PC-9 (cell line): ENCODE measurements around the gene GBGT1. TPM values are rescaled to one million over a fixed set of nuclear protein-coding genes. Genes with fewer than 3 reads are reported as not detected.

Experiments
- BruUV-seq: library from RNA; stranded (reverse); fragments of 400-500 nt; replicated peaks from 2 replicates; lab custom pipeline; 2021; lab: Mats Ljungman, UMichigan
- CTCF ChIA-PET: fragments of 300-600 bp; sonication (Branson Sonifier 250); formaldehyde crosslinking; loops from one replicate; lab custom pipeline; 2022; ENCODE audit warnings: antibody characterized with exemption; lab: Charles Lee
- POLR2A ChIA-PET: fragments of 300-600 bp; sonication (Branson Sonifier 250); formaldehyde crosslinking; loops from one replicate; lab custom pipeline; 2022; ENCODE audit warnings: antibody characterized with exemption; ENCODE audit not compliant: unreplicated experiment; lab: Charles Lee
- DNase-seq, 2 experiments: peaks; one replicate each; pipeline versions ENCODE4 v3.0.0 to v3.0.0-alpha.2; 2015 to 2022; ENCODE audit warnings: mixed read lengths in 1 of 2
- H2AFZ ChIP-seq: fragments of 200-600 bp; sonication (generic); 2 replicates; pipeline ENCODE4 v1.8.1; 2017; ENCODE audit warnings: antibody characterized with exemption
- H3F3A ChIP-seq: fragments of 200-600 bp; sonication (generic); 2 replicates; pipeline ENCODE4 v1.8.1; 2017; ENCODE audit warnings: antibody characterized with exemption, mild to moderate bottlenecking, low read depth; ENCODE audit not compliant: insufficient read depth
- H3K27ac ChIP-seq: fragments of 200-600 bp; sonication (generic); 2 replicates; pipeline ENCODE4 v1.6.1; 2016; ENCODE audit warnings: mixed run types
- H3K27me3 ChIP-seq: fragments of 200-600 bp; sonication (generic); 2 replicates; pipeline ENCODE4 v1.6.1; 2016; ENCODE audit warnings: low read depth, mixed run types; ENCODE audit not compliant: insufficient read depth
- H3K36me3 ChIP-seq: fragments of 200-600 bp; sonication (generic); 2 replicates; pipeline ENCODE4 v1.6.1; 2016; ENCODE audit warnings: low read depth, mixed run types
- H3K4me1 ChIP-seq: fragments of 200-600 bp; sonication (generic); replicated peaks from 2 replicates; pipeline ENCODE4 v1.6.1; 2016; ENCODE audit warnings: mixed run types; ENCODE audit not compliant: insufficient read depth
- H3K4me2 ChIP-seq: fragments of 200-600 bp; sonication (generic); 2 replicates; pipeline ENCODE4 v1.6.1; 2017; ENCODE audit warnings: mixed run types
- H3K4me3 ChIP-seq: fragments of 200-600 bp; sonication (generic); 2 replicates; pipeline ENCODE4 v1.6.1; 2016; ENCODE audit warnings: mixed run types
- H3K79me2 ChIP-seq: fragments of 200-600 bp; sonication (generic); 2 replicates; pipeline ENCODE4 v1.6.1; 2017; ENCODE audit warnings: low read depth, mixed run types
- H3K9me2 ChIP-seq: fragments of 200-600 bp; sonication (generic); 2 replicates; pipeline ENCODE4 v1.8.1; 2017; ENCODE audit warnings: mild to moderate bottlenecking; ENCODE audit not compliant: insufficient read depth
- H3K9me3 ChIP-seq: fragments of 200-600 bp; sonication (generic); 2 replicates; pipeline ENCODE4 v1.8.1; 2016; ENCODE audit warnings: low read depth; ENCODE audit not compliant: insufficient read depth
- H4K20me1 ChIP-seq: fragments of 200-600 bp; sonication (generic); 2 replicates; pipeline ENCODE4 v1.8.1; 2017; ENCODE audit not compliant: insufficient read depth
- CTCF ChIP-seq: fragments of 200-600 bp; sonication (generic); conservative IDR thresholded peaks from 2 replicates; pipeline ENCODE4 v1.6.1; 2017; ENCODE audit warnings: mixed run types, antibody characterized with exemption, mild to moderate bottlenecking, moderate library complexity
- EZH2 ChIP-seq: fragments of 200-600 bp; sonication (generic); IDR thresholded peaks from 2 replicates; pipeline ENCODE4 v1.8.0; 2017; ENCODE audit warnings: antibody characterized with exemption, low read depth
- intact Hi-C: fragments of 100-400 bp; cut with micrococcal nuclease; formaldehyde crosslinking; loops from one replicate; pipeline ENCODE4 v1.10.0; 2022; ENCODE audit not compliant: unreplicated experiment
- total RNA-seq: library from RNA; stranded (reverse); gene quantifications from 2 replicates; pipeline ENCODE4 v1.2.3, GENCODE V29; 2021

Gene GBGT1
- total RNA-seq, 1 experiment from 2014 or later: 1.2 TPM

- no TSS peak for BruUV-seq
- intact Hi-C loops: loop anchor here (1.0 kb wide), 1 partner anchor 51 kb away; no protein-coding TSS in a partner anchor
- H3F3A ChIP-seq: no peaks in the 10 kb centered on the region
- H3K79me2 ChIP-seq: no peaks in the 10 kb centered on the region
- H4K20me1 ChIP-seq: no peaks in the 10 kb centered on the region
- peak; percentile 40 to 61 for DNase-seq
- no peak overlapping the region for H3K4me3 ChIP-seq
- no peak overlapping the region for H3K4me2 ChIP-seq
- no peaks in the 10 kb centered on the region for H3K4me1 ChIP-seq
- peak; percentile 49; the same call in 1 of the 2 replicates for TF ChIP-seq CTCF
- TF ChIP-seq EZH2: no peak
- H3K9me2 ChIP-seq: no peaks in the 10 kb centered on the region
- no peaks in the 10 kb centered on the region for H3K9me3 ChIP-seq
- peaks cover 62% of the 10 kb centered on the region for H3K27me3 ChIP-seq
- H3K27ac ChIP-seq: no peak overlapping the region
- ChIA-PET POLR2A (interaction anchor here (0.6 to 1.4 kb wide), 3 partner anchors 64 to 189 kb away, joined by 6 to 9 read pairs (median 7); no protein-coding TSS in a partner anchor), CTCF (interaction anchor here (0.6 to 2.2 kb wide), 10 partner anchors 33 to 298 kb away, joined by 3 to 17 read pairs (median 5); no protein-coding TSS in a partner anchor)
- no peak overlapping the region for H2AFZ ChIP-seq
- H3K36me3 ChIP-seq: no peaks in the 10 kb centered on the region
These were observed 24.5 kb upstream of the GBGT1 start for GRCh38 chr9:133188006-133188842.

GRCh38 chr9:133187561-133188005 is 23.9 kb upstream of the GBGT1 start:
- H3K36me3 ChIP-seq: no peaks in the 10 kb centered on the region
- no peaks in the 10 kb centered on the region for H3F3A ChIP-seq
- ChIA-PET POLR2A (interaction anchor here (0.6 to 1.4 kb wide), 3 partner anchors 143 to 1753 kb away, joined by 3 to 9 read pairs (median 7); no protein-coding TSS in a partner anchor), CTCF (interaction anchor here (1.3 to 2.2 kb wide), 3 partner anchors 51 to 299 kb away, joined by 7 to 10 read pairs (median 7); no protein-coding TSS in a partner anchor)
- intact Hi-C loops: loop anchor here (1.0 kb wide), 1 partner anchor 52 kb away; no protein-coding TSS in a partner anchor
- TF ChIP-seq EZH2 (no peak), CTCF (no peak)
- no peaks in the 10 kb centered on the region for H3K9me2 ChIP-seq
- H3K4me2 ChIP-seq: no peak overlapping the region
- no peak overlapping the region for H2AFZ ChIP-seq
- H3K9me3 ChIP-seq: no peaks in the 10 kb centered on the region
- no peak for DNase-seq
- peaks cover 62% of the 10 kb centered on the region for H3K27me3 ChIP-seq
- H3K79me2 ChIP-seq: no peaks in the 10 kb centered on the region
- no peak overlapping the region for H3K27ac ChIP-seq
- no peak overlapping the region for H3K4me3 ChIP-seq
- no peaks in the 10 kb centered on the region for H4K20me1 ChIP-seq
- H3K4me1 ChIP-seq: no peaks in the 10 kb centered on the region
- BruUV-seq: no TSS peak

- no TSS peak for BruUV-seq
- H3K4me3 ChIP-seq: no peak overlapping the region
- H3K4me1 ChIP-seq: no peaks in the 10 kb centered on the region
- H3K27ac ChIP-seq: no peak overlapping the region
- ChIA-PET POLR2A (no interaction called here), CTCF (interaction anchor here (0.6 to 2.2 kb wide), 7 partner anchors 43 to 1753 kb away, joined by 3 to 24 read pairs (median 7); no protein-coding TSS in a partner anchor)
- H3K36me3 ChIP-seq: no peaks in the 10 kb centered on the region
- no peaks in the 10 kb centered on the region for H3F3A ChIP-seq
- intact Hi-C loops: no loop called here
- TF ChIP-seq EZH2 (no peak), CTCF (no peak)
- DNase-seq: no peak
- H3K9me2 ChIP-seq: no peaks in the 10 kb centered on the region
- no peaks in the 10 kb centered on the region for H3K79me2 ChIP-seq
- H3K4me2 ChIP-seq: no peak overlapping the region
- H4K20me1 ChIP-seq: no peaks in the 10 kb centered on the region
- peaks cover 62% of the 10 kb centered on the region for H3K27me3 ChIP-seq
- no peak overlapping the region for H2AFZ ChIP-seq
- H3K9me3 ChIP-seq: no peaks in the 10 kb centered on the region
These were observed 23.0 kb upstream of the GBGT1 start for GRCh38 chr9:133186736-133187135.
